WTC11 (cell line): ENCODE data around the gene GPC5. TPM values are rescaled to one million over a fixed set of nuclear protein-coding genes. Genes with fewer than 3 reads are reported as not detected.
A peak's percentile ranks its signal among the peaks of the same experiment; 100 is the strongest.

Source experiments
- ATAC-seq: fragments of 200-7000 bp; cut with Tn5 transposase; 2 replicates; pipeline ENCODE4 v1.10.0; 2021; ENCODE audit warnings: mild to moderate bottlenecking, moderate library complexity
- CTCF ChIA-PET: fragments of 300-600 bp; sonication (Branson Sonifier 250); formaldehyde crosslinking; loops from one replicate; lab custom pipeline; 2021; ENCODE audit warnings: antibody characterized with exemption; lab: Charles Lee
- POLR2A ChIA-PET: fragments of 350-600 bp; sonication (Branson Sonifier 250); formaldehyde crosslinking; loops from one replicate; lab custom pipeline; 2021; ENCODE audit warnings: antibody characterized with exemption; lab: Charles Lee
- DNase-seq: peaks from one replicate; pipeline ENCODE4 v3.0.0; 2021; ENCODE audit warnings: low spot score
- H3K27ac Mint-ChIP-seq: 2 replicates; pipeline ENCODE4 v1.8.0; 2021; ENCODE audit warnings: mixed read lengths
- H3K27me3 Mint-ChIP-seq: 2 replicates; pipeline ENCODE4 v1.8.0; 2021; ENCODE audit warnings: low read depth, mild to moderate bottlenecking, moderate library complexity, mixed read lengths
- H3K36me3 Mint-ChIP-seq: 2 replicates; pipeline ENCODE4 v1.8.0; 2021; ENCODE audit warnings: mixed read lengths
- H3K4me1 Mint-ChIP-seq: 2 replicates; pipeline ENCODE4 v1.8.0; 2022; ENCODE audit warnings: mixed read lengths
- H3K4me3 Mint-ChIP-seq: 2 replicates; pipeline ENCODE4 v1.8.0; 2021; ENCODE audit warnings: mild to moderate bottlenecking, moderate library complexity, mixed read lengths
- H3K9me3 Mint-ChIP-seq: 2 replicates; pipeline ENCODE4 v1.8.0; 2021; ENCODE audit warnings: mixed read lengths
- CREB1 ChIP-seq: sonication (generic); formaldehyde crosslinking; IDR thresholded peaks from 2 replicates; pipeline ENCODE4 v1.8.0; 2023; ENCODE audit warnings: mild to moderate bottlenecking, missing genetic modification reagents
- EMX1 ChIP-seq: fragments of 250-450 bp; sonication (Bioruptor Pico); IDR thresholded peaks from 2 replicates; pipeline ENCODE4 v1.8.0; 2021; ENCODE audit warnings: mild to moderate bottlenecking
- ERG ChIP-seq: fragments of 250-450 bp; sonication (Bioruptor Pico); IDR thresholded peaks from 2 replicates; pipeline ENCODE4 v1.8.0; 2021; ENCODE audit warnings: mild to moderate bottlenecking
- ESRRA ChIP-seq: sonication (generic); formaldehyde crosslinking; IDR thresholded peaks from 2 replicates; pipeline ENCODE4 v1.8.1; 2022; ENCODE audit warnings: mild to moderate bottlenecking, missing genetic modification reagents, borderline replicate concordance
- HMGA2 ChIP-seq: fragments of 250-450 bp; sonication (Bioruptor Pico); IDR thresholded peaks from 2 replicates; pipeline ENCODE4 v1.4.0; 2021; ENCODE audit warnings: mild to moderate bottlenecking, moderate library complexity
- JAZF1 ChIP-seq: fragments of 250-450 bp; sonication (Bioruptor Pico); IDR thresholded peaks from 2 replicates; pipeline ENCODE4 v1.9.0; 2021; ENCODE audit warnings: moderate library complexity, mild to moderate bottlenecking, inconsistent platforms
- MYBL2 ChIP-seq: sonication (generic); formaldehyde crosslinking; IDR thresholded peaks from 2 replicates; pipeline ENCODE4 v1.8.1; 2023; ENCODE audit warnings: mild to moderate bottlenecking, moderate library complexity, missing genetic modification reagents
- PRDM15 ChIP-seq: sonication (generic); formaldehyde crosslinking; IDR thresholded peaks from 2 replicates; pipeline ENCODE4 v1.8.0; 2022; ENCODE audit warnings: missing genetic modification reagents
- PRRX2 ChIP-seq: fragments of 250-450 bp; sonication (Bioruptor Pico); IDR thresholded peaks from 2 replicates; pipeline ENCODE4 v1.8.0; 2021; ENCODE audit warnings: mild to moderate bottlenecking
- SOX15 ChIP-seq: fragments of 250-450 bp; sonication (Bioruptor Pico); IDR thresholded peaks from 2 replicates; pipeline ENCODE4 v1.9.0; 2021; ENCODE audit warnings: mild to moderate bottlenecking
- STAT6 ChIP-seq: sonication (generic); formaldehyde crosslinking; conservative IDR thresholded peaks from 2 replicates; pipeline ENCODE4 v1.8.1; 2023; ENCODE audit warnings: mild to moderate bottlenecking, low read depth, missing genetic modification reagents, moderate library complexity
- TEAD4 ChIP-seq: sonication (generic); formaldehyde crosslinking; IDR thresholded peaks from 2 replicates; pipeline ENCODE4 v1.8.0; 2022; ENCODE audit warnings: mild to moderate bottlenecking, missing genetic modification reagents
- USF1 ChIP-seq: sonication (generic); formaldehyde crosslinking; IDR thresholded peaks from 2 replicates; pipeline ENCODE4 v1.8.0; 2022; ENCODE audit warnings: mild to moderate bottlenecking, missing genetic modification reagents
- ZNF416 ChIP-seq: fragments of 250-450 bp; sonication (Bioruptor Pico); IDR thresholded peaks from 2 replicates; pipeline ENCODE4 v1.9.0; 2021; ENCODE audit warnings: mild to moderate bottlenecking, inconsistent platforms
- ZNF423 ChIP-seq: fragments of 250-450 bp; sonication (Bioruptor Pico); IDR thresholded peaks from 2 replicates; pipeline ENCODE4 v2.1.2; 2022; ENCODE audit warnings: mild to moderate bottlenecking, moderate library complexity
- ZNF425 ChIP-seq: fragments of 250-450 bp; sonication (Bioruptor Pico); conservative IDR thresholded peaks from 2 replicates; pipeline ENCODE4 v1.9.0; 2021; ENCODE audit warnings: mild to moderate bottlenecking
- total RNA-seq: library from RNA; stranded (reverse); gene quantifications from 3 replicates; pipeline ENCODE4 v1.2.3, GENCODE V29; 2021
- TF ChIP-seq, protein P1 (sequence below): fragments of 250-450 bp; sonication (Bioruptor Pico); IDR thresholded peaks from 2 replicates; pipeline ENCODE4 v2.1.2; 2022; ENCODE audit warnings: mild to moderate bottlenecking, moderate library complexity

Gene GPC5
- total RNA-seq, 1 experiment from 2014 or later = 0.46 TPM

- peak; percentile 85; the same call in 1 of the 2 replicates for TF ChIP-seq ERG
- TF ChIP-seq, all 79 proteins: peak for 8
Measured at GRCh38 chr13:91355099-91355825, 43.2 kb upstream of the GPC5 start (continued).

DNA sequence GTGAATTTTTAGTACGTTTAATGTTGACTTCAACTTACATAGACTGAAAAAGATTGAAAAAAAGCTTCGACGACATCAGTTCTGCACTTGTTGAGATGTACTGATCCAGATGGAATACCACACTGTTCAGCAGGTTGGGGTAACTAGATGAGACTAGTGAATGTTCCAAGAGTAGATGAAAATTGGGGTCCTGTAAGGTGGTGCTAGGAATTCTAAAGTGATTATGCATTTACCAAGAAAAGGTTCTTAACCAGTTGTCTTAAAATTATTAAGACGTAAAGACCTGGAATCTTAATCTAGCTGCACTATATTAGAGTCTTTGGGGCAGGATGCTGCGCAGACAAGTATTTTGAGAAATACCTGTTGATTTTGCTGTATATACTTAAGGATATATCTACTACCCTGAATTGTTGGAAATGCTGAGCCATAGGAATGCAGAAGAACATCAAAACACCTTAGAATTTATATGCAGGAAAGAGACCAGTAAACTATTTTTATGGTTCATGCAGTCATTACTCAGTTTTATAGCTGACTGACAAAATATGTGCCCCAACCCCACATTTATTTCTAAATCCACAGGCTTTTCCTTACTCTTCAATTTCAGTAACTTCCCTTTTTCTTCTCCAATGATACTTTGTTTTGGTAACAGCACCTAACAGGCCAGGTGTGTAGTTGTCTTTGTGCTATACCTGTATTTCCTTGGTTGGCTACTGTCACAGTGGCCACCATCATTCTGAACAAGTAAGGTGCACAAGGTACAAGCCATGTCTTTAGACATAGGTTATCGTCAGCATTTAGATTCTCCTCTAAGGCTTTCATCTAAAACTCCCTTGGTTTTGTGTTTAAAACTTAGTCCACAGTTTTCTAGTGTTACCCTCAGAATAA is 42.4 kb upstream of the GPC5 start:
- H3K4me3 Mint-ChIP-seq = no peak overlapping the region
- H3K27ac Mint-ChIP-seq = peak overlapping the region; percentile 77
- H3K27me3 Mint-ChIP-seq = no peaks in the 10 kb centered on the region
- DNase-seq (no peak), ATAC-seq (no peak)
- H3K36me3 Mint-ChIP-seq = peaks cover 59% of the 10 kb centered on the region
- H3K9me3 Mint-ChIP-seq = no peaks in the 10 kb centered on the region
- CTCF ChIA-PET = no interaction called here
- H3K4me1 Mint-ChIP-seq = peaks cover 37% of the 10 kb centered on the region
- POLR2A ChIA-PET = no interaction called here
- TF ChIP-seq PRRX2 (CRISPR knock-in tag) (peak; percentile 5), ZNF425 (CRISPR knock-in tag) (0 out of 2 replicates have a peak, but pooled peaks have one; percentile 59), MYBL2 (no peak), ZNF423 (CRISPR knock-in tag) (no peak), CREB1 (no peak), HMGA2 (CRISPR knock-in tag) (no peak), SOX15 (CRISPR knock-in tag) (no peak), ERG (peak; percentile 78; the same call in 1 of the 2 replicates), JAZF1 (CRISPR knock-in tag) (no peak), PRDM15 (CRISPR knock-in tag) (no peak), EMX1 (CRISPR knock-in tag) (no peak), ESRRA (CRISPR knock-in tag) (no peak), STAT6 (CRISPR knock-in tag) (no peak), TEAD4 (no peak), USF1 (CRISPR knock-in tag) (no peak), ZNF416 (CRISPR knock-in tag) (no peak)
- TF ChIP-seq, protein P1, sequence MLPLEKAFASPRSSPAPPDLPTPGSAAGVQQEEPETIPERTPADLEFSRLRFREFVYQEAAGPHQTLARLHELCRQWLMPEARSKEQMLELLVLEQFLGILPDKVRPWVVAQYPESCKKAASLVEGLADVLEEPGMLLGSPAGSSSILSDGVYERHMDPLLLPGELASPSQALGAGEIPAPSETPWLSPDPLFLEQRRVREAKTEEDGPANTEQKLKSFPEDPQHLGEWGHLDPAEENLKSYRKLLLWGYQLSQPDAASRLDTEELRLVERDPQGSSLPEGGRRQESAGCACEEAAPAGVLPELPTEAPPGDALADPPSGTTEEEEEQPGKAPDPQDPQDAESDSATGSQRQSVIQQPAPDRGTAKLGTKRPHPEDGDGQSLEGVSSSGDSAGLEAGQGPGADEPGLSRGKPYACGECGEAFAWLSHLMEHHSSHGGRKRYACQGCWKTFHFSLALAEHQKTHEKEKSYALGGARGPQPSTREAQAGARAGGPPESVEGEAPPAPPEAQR (CRISPR knock-in tag) = no peak
